ENCODE results near the gene PTPRE.

The PTPRE gene

DNA sequence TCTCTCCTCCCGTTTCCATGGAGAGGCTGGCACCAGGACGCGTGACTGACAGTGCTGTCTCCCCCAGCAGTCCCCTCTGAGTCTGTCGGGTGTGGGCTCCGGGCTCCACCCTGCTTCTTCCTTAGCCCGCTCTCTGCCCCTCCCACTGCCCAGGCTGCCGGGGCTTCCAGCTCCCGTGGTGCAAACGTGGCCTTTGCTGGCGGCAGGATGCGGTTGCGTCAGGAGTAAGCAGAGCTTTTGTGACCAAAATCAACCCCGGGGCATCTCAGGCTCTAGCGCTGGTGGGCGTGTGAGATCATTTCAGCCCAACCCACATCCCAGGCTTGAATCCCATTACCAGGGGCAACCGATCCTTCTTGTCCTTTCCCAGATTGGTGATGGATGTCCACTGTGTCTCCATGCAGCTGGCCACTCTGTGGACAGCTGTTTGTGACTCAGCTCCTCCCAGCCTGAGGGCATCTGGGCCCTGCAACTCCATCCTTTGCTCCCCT is 28.2 kb downstream of the PTPRE start:
- TF ChIP-seq, protein P1, sequence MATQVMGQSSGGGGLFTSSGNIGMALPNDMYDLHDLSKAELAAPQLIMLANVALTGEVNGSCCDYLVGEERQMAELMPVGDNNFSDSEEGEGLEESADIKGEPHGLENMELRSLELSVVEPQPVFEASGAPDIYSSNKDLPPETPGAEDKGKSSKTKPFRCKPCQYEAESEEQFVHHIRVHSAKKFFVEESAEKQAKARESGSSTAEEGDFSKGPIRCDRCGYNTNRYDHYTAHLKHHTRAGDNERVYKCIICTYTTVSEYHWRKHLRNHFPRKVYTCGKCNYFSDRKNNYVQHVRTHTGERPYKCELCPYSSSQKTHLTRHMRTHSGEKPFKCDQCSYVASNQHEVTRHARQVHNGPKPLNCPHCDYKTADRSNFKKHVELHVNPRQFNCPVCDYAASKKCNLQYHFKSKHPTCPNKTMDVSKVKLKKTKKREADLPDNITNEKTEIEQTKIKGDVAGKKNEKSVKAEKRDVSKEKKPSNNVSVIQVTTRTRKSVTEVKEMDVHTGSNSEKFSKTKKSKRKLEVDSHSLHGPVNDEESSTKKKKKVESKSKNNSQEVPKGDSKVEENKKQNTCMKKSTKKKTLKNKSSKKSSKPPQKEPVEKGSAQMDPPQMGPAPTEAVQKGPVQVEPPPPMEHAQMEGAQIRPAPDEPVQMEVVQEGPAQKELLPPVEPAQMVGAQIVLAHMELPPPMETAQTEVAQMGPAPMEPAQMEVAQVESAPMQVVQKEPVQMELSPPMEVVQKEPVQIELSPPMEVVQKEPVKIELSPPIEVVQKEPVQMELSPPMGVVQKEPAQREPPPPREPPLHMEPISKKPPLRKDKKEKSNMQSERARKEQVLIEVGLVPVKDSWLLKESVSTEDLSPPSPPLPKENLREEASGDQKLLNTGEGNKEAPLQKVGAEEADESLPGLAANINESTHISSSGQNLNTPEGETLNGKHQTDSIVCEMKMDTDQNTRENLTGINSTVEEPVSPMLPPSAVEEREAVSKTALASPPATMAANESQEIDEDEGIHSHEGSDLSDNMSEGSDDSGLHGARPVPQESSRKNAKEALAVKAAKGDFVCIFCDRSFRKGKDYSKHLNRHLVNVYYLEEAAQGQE (IDR thresholded peaks at IDR 0.05; ENCODE audit: insufficient read depth in 1 of 2, low read depth in 2 of 2, low read length in 2 of 2) = no peak
- TF ChIP-seq FOXP2 (optimal IDR thresholded peaks at IDR 0.05; ENCODE audit: borderline replicate concordance, extremely low read depth, extremely low read length, insufficient read depth) = no peak

DNA sequence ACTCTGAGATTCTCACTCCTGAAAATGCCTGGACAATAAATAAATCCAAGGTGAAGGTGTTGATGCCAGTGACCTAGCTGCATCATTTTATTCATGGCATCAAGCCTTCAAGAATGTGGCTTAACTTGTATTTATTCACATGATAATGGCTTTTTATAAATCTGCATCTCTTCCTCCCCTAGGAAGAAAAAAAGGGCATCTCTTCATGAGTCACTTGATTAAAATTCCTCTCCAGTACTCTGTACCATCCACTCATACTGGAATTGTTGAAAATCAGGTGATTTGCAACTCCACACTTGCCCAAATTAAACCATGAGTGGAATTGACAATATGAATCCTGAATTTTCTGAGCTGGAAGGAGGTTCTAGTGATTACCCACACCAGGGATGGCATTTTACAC is 30.2 kb downstream of the PTPRE start:
- TF ChIP-seq TAF1 (IDR thresholded peaks at IDR 0.05; ENCODE audit: borderline replicate concordance, insufficient read depth, low read length) = no peak
- TF ChIP-seq, protein P1 (IDR thresholded peaks at IDR 0.05; ENCODE audit: insufficient read depth in 1 of 2, low read depth in 2 of 2, low read length in 2 of 2) = no peak
- TF ChIP-seq POLR2AphosphoS5 (IDR thresholded peaks at IDR 0.05; ENCODE audit: low read depth, low read length) = no peak
- no peak for TF ChIP-seq FOXP2 (optimal IDR thresholded peaks at IDR 0.05; ENCODE audit: borderline replicate concordance, extremely low read depth, extremely low read length, insufficient read depth)
- TF ChIP-seq SIN3A (IDR thresholded peaks at IDR 0.05; ENCODE audit: borderline replicate concordance, insufficient read depth, low read length) = no peak

DNA sequence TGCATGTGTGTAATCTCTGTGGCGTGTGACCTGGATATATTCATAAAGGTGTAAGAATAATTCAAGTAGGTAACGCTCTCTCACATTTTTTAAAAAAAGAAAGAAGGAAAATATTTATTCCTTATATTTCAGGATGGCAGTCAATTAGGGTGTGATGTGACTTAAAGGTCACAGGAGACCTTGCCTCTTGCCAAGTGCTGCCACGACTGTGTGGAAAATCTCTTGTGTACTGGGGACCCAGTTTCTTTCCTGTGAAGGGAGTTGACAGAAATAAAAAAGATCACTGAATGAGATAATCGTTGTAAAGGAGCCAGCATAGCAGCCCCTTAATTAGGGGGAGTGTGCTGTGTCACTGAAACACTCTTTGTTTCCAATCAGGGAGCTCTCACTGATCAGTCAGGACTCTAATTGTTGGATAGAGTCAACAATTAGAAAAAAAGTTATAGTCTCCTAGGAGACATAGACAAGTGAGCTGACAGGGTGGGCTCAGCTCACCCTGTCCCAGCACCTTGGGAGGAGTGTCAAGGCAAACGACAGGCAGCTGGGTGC is 31.1 kb downstream of the PTPRE start:
- TF ChIP-seq FOXP2 (optimal IDR thresholded peaks at IDR 0.05; ENCODE audit: borderline replicate concordance, extremely low read depth, extremely low read length, insufficient read depth) = no peak
- no peak for TF ChIP-seq SIN3A (IDR thresholded peaks at IDR 0.05; ENCODE audit: borderline replicate concordance, insufficient read depth, low read length)
- no peak for TF ChIP-seq TAF1 (IDR thresholded peaks at IDR 0.05; ENCODE audit: borderline replicate concordance, insufficient read depth, low read length)
- no peak for TF ChIP-seq POLR2AphosphoS5 (IDR thresholded peaks at IDR 0.05; ENCODE audit: low read depth, low read length)

DNA sequence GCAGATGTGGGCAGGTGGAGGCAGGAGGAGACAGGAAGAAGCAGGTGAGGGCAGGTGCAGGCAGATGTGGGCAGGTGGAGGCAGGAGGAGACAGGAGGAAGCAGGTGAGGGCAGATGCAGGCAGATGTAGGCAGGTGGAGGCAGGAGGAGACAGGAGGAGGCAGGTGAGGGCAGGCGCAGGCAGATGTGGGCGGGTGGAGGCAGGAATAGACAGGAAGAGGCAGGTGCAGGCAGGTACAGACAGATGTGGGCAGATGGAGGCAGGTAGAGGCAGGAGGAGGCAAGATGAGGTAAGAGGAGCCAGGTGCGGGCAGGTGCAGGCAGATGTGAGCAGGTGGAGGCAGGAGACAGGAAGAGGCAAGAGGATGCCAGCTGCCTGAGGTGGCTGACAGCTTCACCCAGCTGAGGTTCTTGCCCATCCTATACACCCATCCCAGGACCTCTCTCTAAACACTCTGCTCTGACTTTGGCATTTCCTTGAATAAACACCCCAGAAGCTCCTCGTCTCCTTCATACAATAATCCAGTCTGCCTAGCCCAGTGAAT is 33.0 kb downstream of the PTPRE start:
- TF ChIP-seq TAF1 (IDR thresholded peaks at IDR 0.05; ENCODE audit: borderline replicate concordance, insufficient read depth, low read length) = no peak
- no peak for TF ChIP-seq POLR2AphosphoS5 (IDR thresholded peaks at IDR 0.05; ENCODE audit: low read depth, low read length)
- no peak for TF ChIP-seq FOXP2 (optimal IDR thresholded peaks at IDR 0.05; ENCODE audit: borderline replicate concordance, extremely low read depth, extremely low read length, insufficient read depth)
- TF ChIP-seq, protein P1 (IDR thresholded peaks at IDR 0.05; ENCODE audit: insufficient read depth in 1 of 2, low read depth in 2 of 2, low read length in 2 of 2) = no peak
- no peak for TF ChIP-seq SIN3A (IDR thresholded peaks at IDR 0.05; ENCODE audit: borderline replicate concordance, insufficient read depth, low read length)

DNA sequence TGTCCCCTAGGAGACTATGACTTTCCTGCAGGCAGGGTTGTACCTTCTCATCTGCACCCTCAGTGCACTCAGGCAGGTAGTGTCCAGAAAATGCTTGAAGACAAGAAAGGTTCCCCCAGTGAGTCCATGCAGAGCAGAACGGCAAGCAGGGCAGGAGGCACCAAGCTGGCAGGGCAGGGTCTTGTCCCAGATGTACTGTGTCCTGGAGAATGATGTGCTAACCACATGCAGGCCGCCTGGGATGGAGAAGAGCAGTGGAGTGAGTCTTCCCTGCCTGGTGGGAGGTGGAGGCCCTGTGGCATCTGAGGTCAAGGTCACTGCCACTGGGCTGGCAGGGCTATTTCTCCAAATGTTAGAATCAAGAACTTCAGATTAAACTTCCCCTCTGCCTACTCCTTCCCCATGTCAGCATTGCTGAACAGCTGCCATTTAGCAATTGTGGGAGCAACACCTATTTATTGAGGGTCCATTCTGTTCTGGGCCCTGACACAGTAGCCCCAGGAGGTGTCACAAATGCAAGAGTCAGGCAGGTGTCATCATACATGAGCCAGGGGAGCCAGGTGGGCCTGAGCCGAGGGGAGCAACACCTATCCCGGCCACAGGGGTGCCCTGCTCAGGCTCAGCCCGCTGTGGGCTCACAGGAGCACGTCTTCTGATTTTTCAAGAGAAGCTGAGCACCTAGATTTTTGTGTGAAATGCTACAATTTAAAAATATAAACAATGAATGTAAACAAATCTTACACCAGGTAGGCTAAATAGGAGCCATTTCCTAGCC is 34.1 kb downstream of the PTPRE start:
- TF ChIP-seq, protein P1 (IDR thresholded peaks at IDR 0.05; ENCODE audit: insufficient read depth in 1 of 2, low read depth in 2 of 2, low read length in 2 of 2) = no peak
- no peak for TF ChIP-seq SIN3A (IDR thresholded peaks at IDR 0.05; ENCODE audit: borderline replicate concordance, insufficient read depth, low read length)
- no peak for TF ChIP-seq FOXP2 (optimal IDR thresholded peaks at IDR 0.05; ENCODE audit: borderline replicate concordance, extremely low read depth, extremely low read length, insufficient read depth)
- TF ChIP-seq POLR2AphosphoS5 (IDR thresholded peaks at IDR 0.05; ENCODE audit: low read depth, low read length) = no peak
- TF ChIP-seq TAF1 (IDR thresholded peaks at IDR 0.05; ENCODE audit: borderline replicate concordance, insufficient read depth, low read length) = no peak

All from PFSK-1 (cell line).